PC-9 (cell line): Measurements from ENCODE around the gene SYT1. TPM values are rescaled to one million over a fixed set of nuclear protein-coding genes. Genes with fewer than 3 reads are reported as not detected.

Experiments used
- BruUV-seq: library from RNA; stranded (reverse); fragments of 400-500 nt; replicated peaks from 2 replicates; lab custom pipeline; 2021; lab: Mats Ljungman, UMichigan
- CTCF ChIA-PET: fragments of 300-600 bp; sonication (Branson Sonifier 250); formaldehyde crosslinking; loops from one replicate; lab custom pipeline; 2022; ENCODE audit warnings: antibody characterized with exemption; lab: Charles Lee
- POLR2A ChIA-PET: fragments of 300-600 bp; sonication (Branson Sonifier 250); formaldehyde crosslinking; loops from one replicate; lab custom pipeline; 2022; ENCODE audit warnings: antibody characterized with exemption; ENCODE audit not compliant: unreplicated experiment; lab: Charles Lee
- DNase-seq, 2 experiments: peaks; one replicate each; pipeline versions ENCODE4 v3.0.0 to v3.0.0-alpha.2; 2015 to 2022; ENCODE audit warnings: mixed read lengths in 1 of 2
- H2AFZ ChIP-seq: fragments of 200-600 bp; sonication (generic); 2 replicates; pipeline ENCODE4 v1.8.1; 2017; ENCODE audit warnings: antibody characterized with exemption
- H3F3A ChIP-seq: fragments of 200-600 bp; sonication (generic); 2 replicates; pipeline ENCODE4 v1.8.1; 2017; ENCODE audit warnings: antibody characterized with exemption, mild to moderate bottlenecking, low read depth; ENCODE audit not compliant: insufficient read depth
- H3K27ac ChIP-seq: fragments of 200-600 bp; sonication (generic); 2 replicates; pipeline ENCODE4 v1.6.1; 2016; ENCODE audit warnings: mixed run types
- H3K27me3 ChIP-seq: fragments of 200-600 bp; sonication (generic); 2 replicates; pipeline ENCODE4 v1.6.1; 2016; ENCODE audit warnings: low read depth, mixed run types; ENCODE audit not compliant: insufficient read depth
- H3K36me3 ChIP-seq: fragments of 200-600 bp; sonication (generic); 2 replicates; pipeline ENCODE4 v1.6.1; 2016; ENCODE audit warnings: low read depth, mixed run types
- H3K4me1 ChIP-seq: fragments of 200-600 bp; sonication (generic); replicated peaks from 2 replicates; pipeline ENCODE4 v1.6.1; 2016; ENCODE audit warnings: mixed run types; ENCODE audit not compliant: insufficient read depth
- H3K4me2 ChIP-seq: fragments of 200-600 bp; sonication (generic); 2 replicates; pipeline ENCODE4 v1.6.1; 2017; ENCODE audit warnings: mixed run types
- H3K4me3 ChIP-seq: fragments of 200-600 bp; sonication (generic); 2 replicates; pipeline ENCODE4 v1.6.1; 2016; ENCODE audit warnings: mixed run types
- H3K79me2 ChIP-seq: fragments of 200-600 bp; sonication (generic); 2 replicates; pipeline ENCODE4 v1.6.1; 2017; ENCODE audit warnings: low read depth, mixed run types
- H3K9me2 ChIP-seq: fragments of 200-600 bp; sonication (generic); 2 replicates; pipeline ENCODE4 v1.8.1; 2017; ENCODE audit warnings: mild to moderate bottlenecking; ENCODE audit not compliant: insufficient read depth
- H3K9me3 ChIP-seq: fragments of 200-600 bp; sonication (generic); 2 replicates; pipeline ENCODE4 v1.8.1; 2016; ENCODE audit warnings: low read depth; ENCODE audit not compliant: insufficient read depth
- H4K20me1 ChIP-seq: fragments of 200-600 bp; sonication (generic); 2 replicates; pipeline ENCODE4 v1.8.1; 2017; ENCODE audit not compliant: insufficient read depth
- CTCF ChIP-seq: fragments of 200-600 bp; sonication (generic); conservative IDR thresholded peaks from 2 replicates; pipeline ENCODE4 v1.6.1; 2017; ENCODE audit warnings: mixed run types, antibody characterized with exemption, mild to moderate bottlenecking, moderate library complexity
- EZH2 ChIP-seq: fragments of 200-600 bp; sonication (generic); IDR thresholded peaks from 2 replicates; pipeline ENCODE4 v1.8.0; 2017; ENCODE audit warnings: antibody characterized with exemption, low read depth
- intact Hi-C: fragments of 100-400 bp; cut with micrococcal nuclease; formaldehyde crosslinking; loops from one replicate; pipeline ENCODE4 v1.10.0; 2022; ENCODE audit not compliant: unreplicated experiment
- total RNA-seq: library from RNA; stranded (reverse); gene quantifications from 2 replicates; pipeline ENCODE4 v1.2.3, GENCODE V29; 2021

Gene SYT1
- total RNA-seq, 1 experiment from 2014 or later, result 1.2 TPM

DNA sequence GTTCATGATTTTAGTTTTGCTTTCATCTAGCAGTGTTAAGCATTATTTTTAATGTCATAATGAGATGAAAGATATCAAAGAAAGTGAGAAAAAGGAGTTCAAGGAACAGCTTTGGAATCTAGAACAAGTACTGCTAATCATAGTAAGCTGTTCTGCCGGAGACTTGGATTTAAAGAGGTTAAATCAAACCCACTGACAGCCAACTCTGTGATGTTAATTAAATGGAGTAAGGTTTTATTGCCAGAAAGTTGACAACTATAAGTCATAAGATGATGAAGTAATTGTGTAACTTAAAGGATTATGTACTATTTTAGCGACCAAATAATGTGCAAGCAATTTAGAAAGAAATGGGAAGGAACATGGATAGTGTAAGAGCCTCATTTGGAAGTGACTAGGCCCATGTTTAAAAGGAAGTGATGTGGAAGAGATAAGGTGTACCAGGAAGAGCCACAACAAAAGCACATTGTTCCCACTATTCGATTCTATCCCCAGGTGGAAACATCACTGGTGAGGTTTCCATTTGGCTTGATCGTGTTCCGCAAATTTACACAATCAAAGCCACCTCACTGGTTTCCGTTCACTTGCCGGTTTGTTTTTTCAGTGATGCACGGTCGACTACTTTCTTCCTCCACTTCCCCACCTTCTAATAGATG lies 437.7 kb downstream of the SYT1 start:
- no TSS peak for BruUV-seq
- H3K4me1 ChIP-seq, result no peaks in the 10 kb centered on the region
- no peak overlapping the region for H3K4me2 ChIP-seq
- no peaks in the 10 kb centered on the region for H3K36me3 ChIP-seq
- ChIA-PET POLR2A (no interaction called here), CTCF (no interaction called here)
- intact Hi-C loops, result no loop called here
- H2AFZ ChIP-seq, result no peak overlapping the region
- no peaks in the 10 kb centered on the region for H3K9me2 ChIP-seq
- no peak for DNase-seq
- TF ChIP-seq EZH2, result no peak
- no peak for TF ChIP-seq CTCF
- H3K79me2 ChIP-seq, result no peaks in the 10 kb centered on the region
- no peaks in the 10 kb centered on the region for H3K9me3 ChIP-seq
- H4K20me1 ChIP-seq, result no peaks in the 10 kb centered on the region
- H3K27ac ChIP-seq, result no peak overlapping the region
- H3F3A ChIP-seq, result no peaks in the 10 kb centered on the region
- H3K27me3 ChIP-seq, result no peaks in the 10 kb centered on the region
- no peak overlapping the region for H3K4me3 ChIP-seq

- H2AFZ ChIP-seq, result no peak overlapping the region
- H3K9me3 ChIP-seq, result no peaks in the 10 kb centered on the region
- DNase-seq, result no peak
- H3K9me2 ChIP-seq, result no peaks in the 10 kb centered on the region
- intact Hi-C loops, result no loop called here
- ChIA-PET POLR2A (no interaction called here), CTCF (no interaction called here)
- no peak overlapping the region for H3K4me2 ChIP-seq
- no peak overlapping the region for H3K27ac ChIP-seq
- TF ChIP-seq EZH2 (no peak), CTCF (no peak)
- H3K4me1 ChIP-seq, result no peaks in the 10 kb centered on the region
- H3K79me2 ChIP-seq, result no peaks in the 10 kb centered on the region
- no peaks in the 10 kb centered on the region for H4K20me1 ChIP-seq
- BruUV-seq, result no TSS peak
- no peak overlapping the region for H3K4me3 ChIP-seq
- H3F3A ChIP-seq, result no peaks in the 10 kb centered on the region
- no peaks in the 10 kb centered on the region for H3K27me3 ChIP-seq
- H3K36me3 ChIP-seq, result no peaks in the 10 kb centered on the region
Observed at GRCh38 chr12:79307340-79307739, 442.8 kb downstream of the SYT1 start.

DNA sequence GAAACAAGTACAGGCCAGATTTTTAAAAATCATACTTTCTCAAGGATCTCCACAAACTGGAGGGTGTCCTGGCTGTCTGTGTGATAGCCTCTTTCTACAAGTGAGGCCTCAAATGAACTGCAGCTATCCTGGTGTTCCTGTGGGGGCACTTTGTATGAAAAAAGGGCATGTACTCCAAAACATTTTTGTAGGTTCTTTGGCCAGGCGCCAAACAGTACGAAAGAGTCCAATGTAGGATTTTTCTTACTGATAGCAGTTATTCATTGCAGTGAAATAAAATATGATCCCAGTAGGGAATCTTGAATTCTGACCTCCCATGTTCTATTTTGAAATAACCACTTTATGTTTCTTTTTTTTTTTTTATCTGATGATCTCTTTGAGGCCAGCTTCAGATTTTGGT lies 444.5 kb downstream of the SYT1 start:
- TF ChIP-seq EZH2, result no peak
- no peak for TF ChIP-seq CTCF
- no peaks in the 10 kb centered on the region for H4K20me1 ChIP-seq
- ChIA-PET CTCF (no interaction called here), POLR2A (no interaction called here)
- DNase-seq, result no peak
- intact Hi-C loops, result no loop called here
- no peaks in the 10 kb centered on the region for H3K36me3 ChIP-seq
- H3F3A ChIP-seq, result no peaks in the 10 kb centered on the region
- H3K9me3 ChIP-seq, result no peaks in the 10 kb centered on the region
- BruUV-seq, result no TSS peak
- H3K79me2 ChIP-seq, result no peaks in the 10 kb centered on the region
- H3K4me2 ChIP-seq, result no peak overlapping the region
- H3K4me1 ChIP-seq, result no peaks in the 10 kb centered on the region
- no peak overlapping the region for H2AFZ ChIP-seq
- H3K4me3 ChIP-seq, result no peak overlapping the region
- no peaks in the 10 kb centered on the region for H3K27me3 ChIP-seq
- no peaks in the 10 kb centered on the region for H3K9me2 ChIP-seq
- no peak overlapping the region for H3K27ac ChIP-seq
